ENCODE measurements around the gene TNC.

DNA sequence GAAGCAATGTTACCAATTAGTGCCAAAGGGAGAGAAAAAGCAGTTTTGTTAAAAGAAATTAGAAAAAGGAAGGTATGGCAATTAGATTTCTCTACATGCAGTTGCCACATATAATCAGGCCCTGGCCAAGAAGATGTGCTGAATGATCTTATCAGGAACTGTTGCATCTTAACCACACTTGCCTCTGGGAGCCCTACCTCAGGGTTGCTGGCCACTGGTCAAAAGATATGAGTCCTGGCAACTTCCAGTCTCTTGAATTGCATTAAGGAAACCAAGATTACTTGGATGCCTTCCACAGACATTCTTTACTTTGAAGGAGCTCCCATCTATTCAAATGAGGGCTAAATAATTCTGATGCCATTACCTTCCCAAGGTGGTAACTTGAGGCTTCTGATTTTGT is 60.4 kb downstream of the TNC start:
- TF ChIP-seq, protein P1, sequence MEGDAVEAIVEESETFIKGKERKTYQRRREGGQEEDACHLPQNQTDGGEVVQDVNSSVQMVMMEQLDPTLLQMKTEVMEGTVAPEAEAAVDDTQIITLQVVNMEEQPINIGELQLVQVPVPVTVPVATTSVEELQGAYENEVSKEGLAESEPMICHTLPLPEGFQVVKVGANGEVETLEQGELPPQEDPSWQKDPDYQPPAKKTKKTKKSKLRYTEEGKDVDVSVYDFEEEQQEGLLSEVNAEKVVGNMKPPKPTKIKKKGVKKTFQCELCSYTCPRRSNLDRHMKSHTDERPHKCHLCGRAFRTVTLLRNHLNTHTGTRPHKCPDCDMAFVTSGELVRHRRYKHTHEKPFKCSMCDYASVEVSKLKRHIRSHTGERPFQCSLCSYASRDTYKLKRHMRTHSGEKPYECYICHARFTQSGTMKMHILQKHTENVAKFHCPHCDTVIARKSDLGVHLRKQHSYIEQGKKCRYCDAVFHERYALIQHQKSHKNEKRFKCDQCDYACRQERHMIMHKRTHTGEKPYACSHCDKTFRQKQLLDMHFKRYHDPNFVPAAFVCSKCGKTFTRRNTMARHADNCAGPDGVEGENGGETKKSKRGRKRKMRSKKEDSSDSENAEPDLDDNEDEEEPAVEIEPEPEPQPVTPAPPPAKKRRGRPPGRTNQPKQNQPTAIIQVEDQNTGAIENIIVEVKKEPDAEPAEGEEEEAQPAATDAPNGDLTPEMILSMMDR (IDR thresholded peaks at IDR 0.05): no peak
- no peak for TF ChIP-seq POLR2A (IDR thresholded peaks at IDR 0.05)
